HEK293 (cell line): ENCODE results near the gene EHMT1.

Source experiments
- ATF2 ChIP-seq: fragments of 450-650 bp; formaldehyde crosslinking; IDR thresholded peaks from 2 replicates; pipeline ENCODE4 v1.5.1; 2016; ENCODE audit warnings: missing biosample characterization, missing genetic modification characterization, low read depth
- CTCF ChIP-seq: fragments of 450-650 bp; formaldehyde crosslinking; IDR thresholded peaks from 2 replicates; pipeline ENCODE4 v1.5.1; 2016; ENCODE audit warnings: missing biosample characterization, missing genetic modification characterization
- HOXC10 ChIP-seq: sonication (generic); formaldehyde crosslinking; IDR thresholded peaks from 2 replicates; pipeline ENCODE4 v1.8.1; 2023; ENCODE audit warnings: mild to moderate bottlenecking, missing genetic modification reagents
- ZNF571 ChIP-seq: fragments of 450-650 bp; formaldehyde crosslinking; IDR thresholded peaks from 2 replicates; pipeline ENCODE4 v1.5.0; 2017; ENCODE audit warnings: missing biosample characterization, missing genetic modification characterization
- ZSCAN30 ChIP-seq: fragments of 450-650 bp; IDR thresholded peaks from 2 replicates; pipeline ENCODE4 v1.5.1; 2018; ENCODE audit warnings: missing biosample characterization, mild to moderate bottlenecking, missing genetic modification characterization, moderate library complexity

GRCh38 chr9:137827908-137828526 is 209.2 kb downstream of the EHMT1 start:
- TF ChIP-seq ZSCAN30 (tag by site-specific recombination) (no peak), ATF2 (tag by site-specific recombination) (no peak), CTCF (no peak), ZNF571 (tag by site-specific recombination) (no peak), HOXC10 (CRISPR knock-in tag) (no peak)
